NCI-H2171 treated with DMSO at 0.1 percent for 48 hours (cell line): ENCODE measurements around the gene STC2.

Experiments used
- DNase-seq: peaks from one replicate; lab custom pipeline; 2025; lab: John Stamatoyannopoulos, UW

STC2 gene

GRCh38 chr5:173329491-173330337, 1.5 kb upstream of the STC2 start:
- DNase-seq = peak; percentile 31

- DNase-seq = peak; percentile 30
Measured at GRCh38 chr5:173328844-173329490, 753 bp upstream of the STC2 start.

GRCh38 chr5:173327084-173327947, 898 bp downstream of the STC2 start:
- no peak for DNase-seq

GRCh38 chr5:173326501-173326960, 1.7 kb downstream of the STC2 start:
- DNase-seq = no peak

GRCh38 chr5:173325091-173325698, 3.0 kb downstream of the STC2 start:
- no peak for DNase-seq

GRCh38 chr5:173324115-173325001, 3.9 kb downstream of the STC2 start:
- peak; percentile 93 for DNase-seq

GRCh38 chr5:173323799-173324114, 4.5 kb downstream of the STC2 start:
- no peak for DNase-seq

- no peak for DNase-seq
Measured at GRCh38 chr5:173323106-173323798, 5.0 kb downstream of the STC2 start.

GRCh38 chr5:173321886-173322285, 6.3 kb downstream of the STC2 start:
- no peak for DNase-seq

GRCh38 chr5:173320259-173320658, 8.0 kb downstream of the STC2 start:
- DNase-seq = no peak

GRCh38 chr5:173319646-173320045, 8.6 kb downstream of the STC2 start:
- no peak for DNase-seq

GRCh38 chr5:173318881-173319620, 9.2 kb downstream of the STC2 start:
- no peak for DNase-seq

GRCh38 chr5:173318330-173318729, 9.9 kb downstream of the STC2 start:
- DNase-seq = no peak

- DNase-seq = no peak
Measured at GRCh38 chr5:173317852-173318251, 10.4 kb downstream of the STC2 start.

- DNase-seq = no peak
Measured at GRCh38 chr5:173317091-173317730, 11.0 kb downstream of the STC2 start.

GRCh38 chr5:173316339-173317020, 11.7 kb downstream of the STC2 start:
- DNase-seq = peak; percentile 2

- peak; percentile 15 for DNase-seq
Measured at GRCh38 chr5:173315495-173316338, 12.5 kb downstream of the STC2 start.
